Measurements from ENCODE around the gene GORASP2. TPM values are rescaled to one million over a fixed set of nuclear protein-coding genes. Genes with fewer than 3 reads are reported as not detected.

GORASP2 gene
- total and polyA plus RNA-seq, 2 of the 8 experiments (the other 6 are each of a cell fraction or from before 2014, with no cell fraction given) = 86.8 to 214 TPM

GRCh38 chr2:170972296-170973224, 43.5 kb downstream of the GORASP2 start (continued):
- TF ChIP-seq RAD21 (IDR thresholded peaks at IDR 0.05 in 1 of 2, conservative IDR thresholded peaks at IDR 0.05 in 1 of 2; ENCODE audit: low read depth in 2 of 2, low read length in 2 of 2) (no peak), PHF8 (conservative IDR thresholded peaks at IDR 0.05; ENCODE audit: low read depth, low read length) (no peak), POLR2A (IDR thresholded peaks at IDR 0.05; ENCODE audit: control extremely low read depth in 1 of 2, low read depth in 2 of 2, low read length in 2 of 2) (no peak), POLR2AphosphoS5 (IDR thresholded peaks at IDR 0.05; ENCODE audit: low read depth, low read length) (no peak)

Measured in H1 (cell line).